GM12878 (cell line): Measurements from ENCODE around the gene BTG1.
A peak's percentile ranks its signal among the peaks of the same experiment; 100 is the strongest.

Experiments
- EZH2 ChIP-seq: IDR thresholded peaks from 2 replicates; pipeline ENCODE4 v1.6.1; 2012; ENCODE audit warnings: low read depth, mild to moderate bottlenecking, control low read depth, inconsistent platforms, low read length, borderline replicate concordance; ENCODE audit not compliant: control insufficient read depth
- HCFC1 ChIP-seq: fragments of 150-350 bp; IDR thresholded peaks from 2 replicates; pipeline ENCODE4 v1.6.1; 2014; ENCODE audit warnings: low read length
- KLF5 ChIP-seq: fragments of 450-650 bp; IDR thresholded peaks from 2 replicates; pipeline ENCODE4 v1.6.1; 2014; ENCODE audit warnings: mild to moderate bottlenecking; ENCODE audit not compliant: partially characterized antibody
- NFXL1 ChIP-seq: fragments of 450-650 bp; IDR thresholded peaks from 2 replicates; pipeline ENCODE4 v1.6.1; 2017; ENCODE audit warnings: antibody characterized with exemption, mild to moderate bottlenecking, borderline replicate concordance
- POLR2A ChIP-seq: IDR thresholded peaks from 2 replicates; pipeline ENCODE4 v1.6.1; 2011; ENCODE audit warnings: low read depth, mild to moderate bottlenecking, low read length
- POLR2AphosphoS2 ChIP-seq: IDR thresholded peaks from 2 replicates; pipeline ENCODE4 v1.6.1; 2011; ENCODE audit warnings: low read depth, mild to moderate bottlenecking, low read length, improper control_type of control experiment, moderate library complexity
- POLR2AphosphoS5 ChIP-seq: IDR thresholded peaks from 2 replicates; pipeline ENCODE4 v1.6.1; 2011; ENCODE audit warnings: mild to moderate bottlenecking, low read length, inconsistent platforms
- RAD21 ChIP-seq: IDR thresholded peaks from 2 replicates; pipeline ENCODE4 v1.6.1; 2011; ENCODE audit warnings: mild to moderate bottlenecking, low read depth, low read length, moderate library complexity; ENCODE audit not compliant: insufficient read depth
- RFX5 ChIP-seq: IDR thresholded peaks from 2 replicates; pipeline ENCODE4 v1.6.1; 2011; ENCODE audit warnings: low read depth, low read length, improper control_type of control experiment
- SREBF2 ChIP-seq: IDR thresholded peaks from 2 replicates; pipeline ENCODE4 v1.6.1; 2012; ENCODE audit warnings: mild to moderate bottlenecking, low read length
- TBL1XR1 ChIP-seq: IDR thresholded peaks from 2 replicates; pipeline ENCODE4 v1.6.1; 2012; ENCODE audit warnings: low read depth, low read length, improper control_type of control experiment
- TF ChIP-seq, protein P1 (sequence below): IDR thresholded peaks from 2 replicates; pipeline ENCODE4 v1.6.1; 2012; ENCODE audit warnings: mild to moderate bottlenecking, low read depth, low read length

DNA sequence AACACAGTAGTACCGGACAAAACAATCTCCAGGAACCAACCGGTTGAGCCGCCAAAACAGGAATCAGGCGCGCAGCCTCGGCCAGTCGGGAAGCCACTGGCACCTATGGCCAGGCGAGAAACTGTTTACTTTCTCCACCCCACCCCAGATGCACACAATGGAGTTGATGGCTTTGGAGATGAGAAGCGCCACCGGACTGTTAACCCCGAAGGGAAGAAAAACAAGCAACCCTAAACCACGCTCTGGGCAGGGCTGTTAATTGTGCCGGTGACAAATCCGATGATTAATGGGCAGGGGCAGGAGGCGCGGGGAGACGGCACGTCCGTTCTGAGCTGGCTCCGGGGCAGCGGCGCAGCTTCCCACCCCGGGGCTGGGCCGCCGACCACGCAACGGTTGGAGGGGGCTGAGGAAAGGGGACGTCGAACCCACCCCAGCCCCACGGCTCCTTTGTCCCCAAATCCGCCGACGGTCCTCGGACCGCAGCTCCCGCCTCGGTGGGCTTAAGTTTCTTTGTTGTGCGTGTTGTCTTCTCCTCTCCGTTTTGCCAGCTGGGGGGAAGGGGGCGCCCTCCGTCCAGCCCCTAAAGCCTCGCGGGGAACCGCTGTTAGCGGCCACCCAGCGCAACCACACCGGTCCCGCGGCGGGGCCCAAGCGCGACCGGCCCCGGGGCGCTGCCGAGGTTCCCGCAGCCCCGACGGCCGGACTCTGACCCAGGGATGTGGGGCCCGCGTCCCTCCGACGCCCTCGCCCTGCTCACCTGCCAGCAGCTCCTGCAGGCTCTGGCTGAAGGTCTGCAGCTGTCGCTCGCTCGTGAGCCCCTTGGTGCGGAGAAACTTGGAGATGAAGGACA is 790 bp downstream of the BTG1 start:
- TF ChIP-seq HCFC1, result no peak
- no peak for TF ChIP-seq EZH2
- TF ChIP-seq TBL1XR1, result no peak
- TF ChIP-seq NFXL1, result no peak
- peak; percentile 88 for TF ChIP-seq POLR2AphosphoS5
- TF ChIP-seq, protein P1, sequence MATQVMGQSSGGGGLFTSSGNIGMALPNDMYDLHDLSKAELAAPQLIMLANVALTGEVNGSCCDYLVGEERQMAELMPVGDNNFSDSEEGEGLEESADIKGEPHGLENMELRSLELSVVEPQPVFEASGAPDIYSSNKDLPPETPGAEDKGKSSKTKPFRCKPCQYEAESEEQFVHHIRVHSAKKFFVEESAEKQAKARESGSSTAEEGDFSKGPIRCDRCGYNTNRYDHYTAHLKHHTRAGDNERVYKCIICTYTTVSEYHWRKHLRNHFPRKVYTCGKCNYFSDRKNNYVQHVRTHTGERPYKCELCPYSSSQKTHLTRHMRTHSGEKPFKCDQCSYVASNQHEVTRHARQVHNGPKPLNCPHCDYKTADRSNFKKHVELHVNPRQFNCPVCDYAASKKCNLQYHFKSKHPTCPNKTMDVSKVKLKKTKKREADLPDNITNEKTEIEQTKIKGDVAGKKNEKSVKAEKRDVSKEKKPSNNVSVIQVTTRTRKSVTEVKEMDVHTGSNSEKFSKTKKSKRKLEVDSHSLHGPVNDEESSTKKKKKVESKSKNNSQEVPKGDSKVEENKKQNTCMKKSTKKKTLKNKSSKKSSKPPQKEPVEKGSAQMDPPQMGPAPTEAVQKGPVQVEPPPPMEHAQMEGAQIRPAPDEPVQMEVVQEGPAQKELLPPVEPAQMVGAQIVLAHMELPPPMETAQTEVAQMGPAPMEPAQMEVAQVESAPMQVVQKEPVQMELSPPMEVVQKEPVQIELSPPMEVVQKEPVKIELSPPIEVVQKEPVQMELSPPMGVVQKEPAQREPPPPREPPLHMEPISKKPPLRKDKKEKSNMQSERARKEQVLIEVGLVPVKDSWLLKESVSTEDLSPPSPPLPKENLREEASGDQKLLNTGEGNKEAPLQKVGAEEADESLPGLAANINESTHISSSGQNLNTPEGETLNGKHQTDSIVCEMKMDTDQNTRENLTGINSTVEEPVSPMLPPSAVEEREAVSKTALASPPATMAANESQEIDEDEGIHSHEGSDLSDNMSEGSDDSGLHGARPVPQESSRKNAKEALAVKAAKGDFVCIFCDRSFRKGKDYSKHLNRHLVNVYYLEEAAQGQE, result no peak; the same call in 1 of the 2 replicates
- peak; percentile 96 for TF ChIP-seq POLR2A
- no peak for TF ChIP-seq RFX5
- 0 out of 2 replicates have a peak, but pooled peaks have one; percentile 62 for TF ChIP-seq POLR2AphosphoS2
- TF ChIP-seq KLF5, result no peak
- no peak for TF ChIP-seq SREBF2
- peak; percentile 11; the same call in 1 of the 2 replicates for TF ChIP-seq RAD21
